ENCODE data around the gene SCO2. TPM values are rescaled to one million over a fixed set of nuclear protein-coding genes. Genes with fewer than 3 reads are reported as not detected.
"Not testable (repeated sequence)": the region's sequence is repeated elsewhere in the genome, so short reads cannot be mapped to it uniquely, and the experiment has no call there.

Gene SCO2
- total RNA-seq, 4 donors from 2014 or later = 5.1 to 14.9 (median 6.7) TPM

GRCh38 chr22:50544746-50545253, 19.4 kb upstream of the SCO2 start:
- no peaks in the 10 kb centered on the region for H3K9me3 ChIP-seq
- TF ChIP-seq CTCF (IDR thresholded peaks at IDR 0.05) = no peak
- no peak for TF ChIP-seq POLR2A (IDR thresholded peaks at IDR 0.05)
- DNase-seq = no peak
- peaks cover 23 to 94% (median 56%) of the 10 kb centered on the region in 3 donors for H3K4me1 ChIP-seq
- H3K36me3 ChIP-seq = no peaks in the 10 kb centered on the region
- peak overlapping the region in 2 of 4 donors; percentile 34 to 56 for H3K4me3 ChIP-seq
- intact Hi-C loops (cut with DNase I) = no loop called here
- peak overlapping the region; percentile 70 to 94 (median 80) for H3K27ac ChIP-seq
- peaks cover 0 to 54% (median 0%) of the 10 kb centered on the region in 4 donors for H3K27me3 ChIP-seq
- WGBS, 2 donors = 5 to 40% methylated on average over 1 to 4 of the region's 5 CpGs

GRCh38 chr22:50544078-50544745, 18.8 kb upstream of the SCO2 start:
- Histone ChIP-seq H3K27me3 (peaks cover 0 to 48% (median 0%) of the 10 kb centered on the region in 4 donors), H3K27ac (peak overlapping the region; percentile 70 to 94 (median 80)), H3K4me3 (peak overlapping the region; percentile 0 to 56 (median 31)), H3K9me3 (no peaks in the 10 kb centered on the region), H3K36me3 (no peaks in the 10 kb centered on the region), H3K4me1 (peaks cover 25 to 96% (median 58%) of the 10 kb centered on the region in 3 donors)
- intact Hi-C loops (cut with DNase I) = no loop called here
- TF ChIP-seq CTCF (IDR thresholded peaks at IDR 0.05) = peak; percentile 5 to 48 (median 39)
- peak in 1 of 4 donors; percentile 36 for TF ChIP-seq POLR2A (IDR thresholded peaks at IDR 0.05)
- 2 to 12% methylated on average over 9 to 31 of the region's 52 CpGs for WGBS, 2 donors
- DNase-seq = no peak

- Histone ChIP-seq H3K27ac (peak overlapping the region; percentile 85 to 95 (median 94)), H3K4me3 (no peak overlapping the region), H3K4me1 (peaks cover 40 to 97% (median 72%) of the 10 kb centered on the region in 3 donors), H3K36me3 (no peaks in the 10 kb centered on the region), H3K9me3 (no peaks in the 10 kb centered on the region), H3K27me3 (peaks cover 0 to 38% (median 0%) of the 10 kb centered on the region in 4 donors)
- DNase-seq = no peak
- 65 to 81% methylated on average over 17 to 18 of the region's 19 CpGs for WGBS, 2 donors
- intact Hi-C loops (cut with DNase I) = no loop called here
- TF ChIP-seq POLR2A (IDR thresholded peaks at IDR 0.05) = peak in 1 of 4 donors; percentile 48
- TF ChIP-seq CTCF (IDR thresholded peaks at IDR 0.05) = peak in 3 of 6 experiments; percentile 38 to 67 (median 52)
Measured at GRCh38 chr22:50542416-50542927, 17.1 kb upstream of the SCO2 start.

GRCh38 chr22:50541667-50542026, 16.2 kb upstream of the SCO2 start:
- Histone ChIP-seq H3K4me1 (peaks cover 40 to 92% (median 72%) of the 10 kb centered on the region in 3 donors), H3K27me3 (peaks cover 0 to 30% (median 0%) of the 10 kb centered on the region in 4 donors), H3K4me3 (peak overlapping the region in 1 of 4 donors; percentile 28), H3K27ac (peak overlapping the region; percentile 85 to 95 (median 94))
- H3K36me3 ChIP-seq; DNase-seq; H3K9me3 ChIP-seq; intact Hi-C loops (cut with DNase I): not testable (repeated sequence)
- peak in 1 of 4 donors; percentile 20 for TF ChIP-seq POLR2A (IDR thresholded peaks at IDR 0.05)
- WGBS, 2 donors = 24 to 37% methylated on average over 5 of the region's 5 CpGs

- Histone ChIP-seq H3K36me3 (no peaks in the 10 kb centered on the region), H3K27me3 (peaks cover 0 to 17% (median 0%) of the 10 kb centered on the region in 4 donors), H3K4me3 (no peak overlapping the region), H3K27ac (peak overlapping the region; percentile 85 to 95 (median 94)), H3K9me3 (no peaks in the 10 kb centered on the region), H3K4me1 (peaks cover 37 to 91% (median 64%) of the 10 kb centered on the region in 3 donors)
- intact Hi-C loops (cut with DNase I) = no loop called here
- no peak for TF ChIP-seq CTCF (IDR thresholded peaks at IDR 0.05)
- TF ChIP-seq POLR2A (IDR thresholded peaks at IDR 0.05) = no peak
- 45 to 81% methylated on average over 10 of the region's 10 CpGs for WGBS, 2 donors
- no peak for DNase-seq
Measured at GRCh38 chr22:50540381-50540780, 15.0 kb upstream of the SCO2 start.
